Chondrocyte (in vitro differentiated cells): ENCODE data around the gene ZNF821. TPM values are rescaled to one million over a fixed set of nuclear protein-coding genes. Genes with fewer than 3 reads are reported as not detected.
A peak's percentile ranks its signal among the peaks of the same experiment; 100 is the strongest.

Experiments
- DNase-seq: peaks from one replicate; pipeline ENCODE4 v3.0.0; 2021; ENCODE audit warnings: mixed read lengths, low spot score
- H3K27ac Mint-ChIP-seq: one replicate; pipeline ENCODE4 v1.8.0; 2021; ENCODE audit warnings: mild to moderate bottlenecking, moderate library complexity, mixed read lengths; ENCODE audit not compliant: unreplicated experiment
- H3K27me3 Mint-ChIP-seq: 2 replicates; pipeline ENCODE4 v1.8.0; 2021; ENCODE audit warnings: low read depth, mixed read lengths
- H3K36me3 Mint-ChIP-seq: 2 replicates; pipeline ENCODE4 v1.8.0; 2021; ENCODE audit warnings: low read depth, mixed read lengths
- H3K4me1 Mint-ChIP-seq: 2 replicates; pipeline ENCODE4 v1.8.0; 2021; ENCODE audit warnings: low read depth, mild to moderate bottlenecking, mixed read lengths
- H3K4me3 Mint-ChIP-seq: one replicate; pipeline ENCODE4 v1.8.0; 2021; ENCODE audit warnings: mild to moderate bottlenecking, moderate library complexity, mixed read lengths; ENCODE audit not compliant: unreplicated experiment
- H3K9me3 Mint-ChIP-seq: 2 replicates; pipeline ENCODE4 v1.8.0; 2021; ENCODE audit warnings: low read depth, mixed read lengths
- total RNA-seq: library from RNA; stranded (reverse); gene quantifications from 3 replicates; pipeline ENCODE4 v1.2.1, GENCODE V29; 2021
- TF ChIP-seq, protein P1 (sequence below): fragments of 200-600 bp; sonication (generic); IDR thresholded peaks from 2 replicates; pipeline ENCODE4 v1.5.0; 2021; ENCODE audit warnings: antibody characterized with exemption, mild to moderate bottlenecking, moderate library complexity

ZNF821 gene
- total RNA-seq, 1 donor from 2014 or later = 12.0 TPM

DNA sequence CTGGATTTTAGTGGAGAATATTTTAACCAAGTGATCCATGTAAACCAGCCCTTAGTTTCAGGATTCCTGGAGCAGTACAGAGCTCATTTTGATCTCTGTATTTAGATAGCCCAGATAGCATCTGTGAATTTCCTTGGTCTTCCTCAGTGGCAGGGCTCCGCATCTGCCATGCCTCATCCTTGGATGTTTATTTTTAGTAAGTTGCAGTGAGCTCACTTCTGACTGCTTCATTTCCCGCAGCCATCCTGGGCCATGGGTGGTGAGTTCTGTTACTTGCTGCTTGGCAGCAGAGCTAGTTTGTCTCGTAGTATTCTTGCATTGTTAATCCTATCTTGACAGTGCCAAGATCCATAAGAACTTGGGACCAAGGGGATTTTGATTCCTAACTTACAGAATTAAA is 45.1 kb upstream of the ZNF821 start:
- Mint-ChIP-seq H3K4me1 (peaks cover 45% of the 10 kb centered on the region), H3K27ac (peak overlapping the region; percentile 85), H3K36me3 (peaks cover 33% of the 10 kb centered on the region), H3K27me3 (no peaks in the 10 kb centered on the region), H3K9me3 (no peaks in the 10 kb centered on the region), H3K4me3 (no peak overlapping the region)
- TF ChIP-seq, protein P1, sequence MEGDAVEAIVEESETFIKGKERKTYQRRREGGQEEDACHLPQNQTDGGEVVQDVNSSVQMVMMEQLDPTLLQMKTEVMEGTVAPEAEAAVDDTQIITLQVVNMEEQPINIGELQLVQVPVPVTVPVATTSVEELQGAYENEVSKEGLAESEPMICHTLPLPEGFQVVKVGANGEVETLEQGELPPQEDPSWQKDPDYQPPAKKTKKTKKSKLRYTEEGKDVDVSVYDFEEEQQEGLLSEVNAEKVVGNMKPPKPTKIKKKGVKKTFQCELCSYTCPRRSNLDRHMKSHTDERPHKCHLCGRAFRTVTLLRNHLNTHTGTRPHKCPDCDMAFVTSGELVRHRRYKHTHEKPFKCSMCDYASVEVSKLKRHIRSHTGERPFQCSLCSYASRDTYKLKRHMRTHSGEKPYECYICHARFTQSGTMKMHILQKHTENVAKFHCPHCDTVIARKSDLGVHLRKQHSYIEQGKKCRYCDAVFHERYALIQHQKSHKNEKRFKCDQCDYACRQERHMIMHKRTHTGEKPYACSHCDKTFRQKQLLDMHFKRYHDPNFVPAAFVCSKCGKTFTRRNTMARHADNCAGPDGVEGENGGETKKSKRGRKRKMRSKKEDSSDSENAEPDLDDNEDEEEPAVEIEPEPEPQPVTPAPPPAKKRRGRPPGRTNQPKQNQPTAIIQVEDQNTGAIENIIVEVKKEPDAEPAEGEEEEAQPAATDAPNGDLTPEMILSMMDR = no peak
- no peak for DNase-seq

DNA sequence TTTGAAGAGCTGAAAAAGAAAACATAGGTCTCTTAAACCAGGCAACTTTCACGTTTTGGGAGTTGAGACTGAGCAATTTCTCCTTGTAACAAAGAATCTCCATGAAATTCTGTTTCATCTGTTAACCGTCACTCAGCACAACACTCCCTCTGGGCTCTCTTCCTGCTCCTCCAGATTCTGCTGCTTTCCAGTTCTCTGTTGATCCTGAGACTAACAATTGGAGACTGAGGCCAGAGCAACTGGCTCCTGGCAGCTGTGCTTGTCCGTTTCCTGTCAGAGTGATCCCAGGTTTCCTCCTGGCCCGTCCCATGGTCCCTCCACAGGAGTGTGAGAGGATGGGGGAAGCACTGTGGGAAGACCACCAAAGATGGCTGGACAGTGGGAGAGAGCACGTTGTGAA is 43.8 kb upstream of the ZNF821 start:
- DNase-seq = no peak
- no peaks in the 10 kb centered on the region for H3K9me3 Mint-ChIP-seq
- H3K4me1 Mint-ChIP-seq = peaks cover 49% of the 10 kb centered on the region
- peak overlapping the region; percentile 87 for H3K27ac Mint-ChIP-seq
- peaks cover 35% of the 10 kb centered on the region for H3K36me3 Mint-ChIP-seq
- TF ChIP-seq, protein P1 = no peak
- H3K27me3 Mint-ChIP-seq = no peaks in the 10 kb centered on the region
- H3K4me3 Mint-ChIP-seq = no peak overlapping the region

DNA sequence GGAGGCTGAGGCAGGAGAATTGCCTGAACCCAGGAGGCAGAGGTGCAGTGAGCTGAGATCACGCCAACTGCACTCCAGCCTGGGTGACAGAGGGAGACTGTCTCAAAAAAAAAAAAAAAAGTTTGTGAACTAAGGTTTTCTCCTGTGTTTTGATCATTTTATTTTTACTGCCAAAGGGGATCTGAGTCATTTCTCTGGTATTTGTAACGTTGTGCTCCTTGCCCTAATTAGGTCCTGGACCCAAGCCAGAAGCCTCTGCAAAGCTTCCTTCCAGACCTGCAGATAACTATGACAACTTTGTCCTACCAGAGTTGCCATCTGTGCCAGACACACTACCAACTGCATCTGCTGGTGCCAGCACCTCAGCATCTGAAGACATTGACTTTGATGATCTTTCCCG is 43.4 kb upstream of the ZNF821 start:
- no peak for DNase-seq
- Mint-ChIP-seq H3K27ac (peak overlapping the region; percentile 87), H3K4me3 (no peak overlapping the region)

DNA sequence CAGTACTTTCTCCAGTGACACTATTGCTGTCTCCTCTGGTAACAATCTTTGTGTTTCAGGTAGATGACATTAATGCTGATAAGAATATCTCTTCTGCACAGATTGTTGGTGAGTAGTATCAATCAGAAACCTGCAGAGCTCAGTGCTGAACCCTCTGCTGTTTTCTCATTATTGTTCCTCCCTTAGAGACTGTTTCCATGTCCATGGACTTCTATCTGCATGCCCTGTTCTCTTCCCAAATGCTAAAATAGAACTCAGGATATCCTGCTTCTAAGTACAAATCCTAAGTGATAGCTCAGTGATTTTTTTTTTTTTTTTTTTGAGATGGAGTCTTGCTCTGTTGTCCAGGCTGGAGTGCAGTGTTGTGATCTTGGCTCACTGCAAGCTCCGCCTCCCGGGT is 40.7 kb upstream of the ZNF821 start:
- Mint-ChIP-seq H3K27me3 (no peaks in the 10 kb centered on the region), H3K4me3 (no peak overlapping the region), H3K9me3 (no peaks in the 10 kb centered on the region), H3K36me3 (peaks cover 51% of the 10 kb centered on the region), H3K27ac (no peak overlapping the region), H3K4me1 (peaks cover 42% of the 10 kb centered on the region)
- DNase-seq = no peak
- TF ChIP-seq, protein P1 = no peak

More for the DNA sequence above, 43.4 kb upstream of the ZNF821 start:
- Mint-ChIP-seq H3K4me1 (peaks cover 49% of the 10 kb centered on the region), H3K9me3 (no peaks in the 10 kb centered on the region), H3K36me3 (peaks cover 39% of the 10 kb centered on the region), H3K27me3 (no peaks in the 10 kb centered on the region)
- TF ChIP-seq, protein P1 = no peak

DNA sequence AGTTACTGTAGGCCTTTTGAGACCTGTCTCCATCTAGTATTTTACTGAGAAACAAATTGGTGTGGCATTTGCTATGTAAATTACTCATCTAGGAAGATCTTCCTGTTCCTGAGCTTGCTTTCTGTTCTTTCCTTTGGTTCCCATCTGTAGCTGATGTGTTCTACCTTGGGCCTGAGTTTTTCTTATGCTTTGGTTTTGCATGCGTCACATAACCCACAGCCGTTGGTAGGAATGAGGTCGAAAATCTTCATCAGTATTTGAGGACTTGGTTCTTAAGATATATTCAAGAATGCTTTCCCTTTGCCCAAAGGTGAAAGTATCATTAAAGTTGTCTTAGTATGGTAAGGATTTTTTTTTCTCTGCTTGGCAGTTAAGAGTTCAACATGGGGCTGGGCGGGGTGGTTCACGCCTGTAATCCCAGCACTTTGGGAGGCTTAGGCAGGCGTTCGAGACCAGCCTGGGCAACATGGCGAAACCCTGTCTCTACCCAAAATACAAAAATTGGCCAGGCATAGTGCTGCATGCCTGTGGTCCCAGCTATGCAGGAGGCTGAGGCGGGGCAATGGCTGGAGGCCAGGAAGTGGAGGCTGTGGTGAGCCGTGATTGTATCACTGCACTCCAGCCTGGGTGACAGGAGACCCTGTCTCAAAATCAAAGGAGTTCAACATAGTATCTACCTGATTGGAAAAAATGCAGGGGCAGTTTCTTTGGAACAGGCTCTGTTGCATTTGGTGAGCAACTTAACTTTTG is 40.1 kb upstream of the ZNF821 start:
- Mint-ChIP-seq H3K27ac (peak overlapping the region; percentile 3), H3K4me3 (no peak overlapping the region), H3K4me1 (peaks cover 39% of the 10 kb centered on the region), H3K9me3 (no peaks in the 10 kb centered on the region), H3K27me3 (no peaks in the 10 kb centered on the region), H3K36me3 (peaks cover 53% of the 10 kb centered on the region)
- no peak for DNase-seq
- TF ChIP-seq, protein P1 = no peak
